MM.1S (cell line): Measurements from ENCODE around the gene WNT5B.

Experiments
- CTCF ChIP-seq: fragments of 300-600 bp; sonication (generic); IDR thresholded peaks from 2 replicates; pipeline ENCODE4 v1.5.1; 2016; ENCODE audit warnings: antibody characterized with exemption, low read length, mixed read lengths
- EZH2 ChIP-seq: fragments of 300-600 bp; sonication (generic); optimal IDR thresholded peaks from 2 replicates; pipeline ENCODE3; 2017; ENCODE audit warnings: low read depth, mild to moderate bottlenecking, antibody characterized with exemption, low read length, mixed read lengths
- EZH2phosphoT487 ChIP-seq: fragments of 300-600 bp; sonication (generic); IDR thresholded peaks from 2 replicates; pipeline ENCODE4 v1.6.1; 2018; ENCODE audit warnings: antibody characterized with exemption, low read length

DNA sequence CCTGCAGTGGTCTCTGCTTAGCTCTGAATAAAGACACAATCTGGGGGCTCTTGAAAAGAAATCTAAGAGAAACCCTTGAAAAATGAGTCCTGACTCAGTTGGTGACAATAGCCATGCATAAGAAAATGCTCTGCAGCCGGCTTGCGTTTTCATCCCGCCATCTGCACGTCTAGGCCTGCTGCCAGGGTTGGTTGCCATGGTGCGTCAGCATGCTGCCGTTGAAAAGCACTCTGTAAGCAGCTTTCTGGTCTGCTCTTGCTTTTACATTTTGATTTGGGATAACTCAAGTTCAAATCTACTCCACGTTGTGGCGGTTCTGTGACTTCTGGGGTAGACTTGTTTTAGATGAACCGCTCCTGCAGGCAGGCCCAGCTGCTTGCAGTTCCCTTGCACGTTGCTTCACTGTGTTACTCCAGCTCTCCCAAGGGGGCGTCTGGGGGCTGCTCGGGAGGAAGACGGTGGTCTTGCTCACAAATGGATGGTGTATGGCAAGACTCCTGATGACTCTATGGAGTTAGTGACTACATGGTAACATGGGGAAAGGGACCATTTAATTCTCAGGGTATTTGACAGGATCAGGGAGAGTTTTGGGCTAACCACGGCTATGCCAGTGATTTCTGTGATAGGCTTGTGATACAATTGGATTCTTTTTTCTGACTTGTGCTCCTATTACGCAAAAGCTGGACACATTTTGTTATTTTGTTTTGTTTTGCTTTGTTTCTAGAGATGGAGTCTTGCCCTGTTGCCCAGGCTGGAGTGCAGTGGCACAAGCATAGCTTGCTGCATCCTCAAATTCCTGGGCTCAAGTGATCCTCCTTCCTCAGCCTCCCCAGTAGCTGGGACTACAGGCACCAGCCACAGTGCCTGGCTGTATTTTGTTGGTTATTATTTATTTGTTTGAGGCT lies 15.8 kb downstream of the WNT5B start:
- TF ChIP-seq CTCF (no peak), EZH2phosphoT487 (no peak), EZH2 (no peak)
